MV-4-11 (cell line): ENCODE measurements around the gene NAPB.
"Not testable (repeated sequence)": the region's sequence is repeated elsewhere in the genome, so short reads cannot be mapped to it uniquely, and the experiment has no call there.

Source experiments
- DNase-seq: peaks from one replicate; lab custom pipeline; 2025; lab: John Stamatoyannopoulos, UW

Gene NAPB

GRCh38 chr20:23420943-23421931 lies at the start of gene NAPB:
Gene NAPB (minus strand): TSS chr20:23421488. CDS start chr20:23421402, 86 bp downstream.
- DNase-seq = peak; percentile 91

- not testable (repeated sequence) for DNase-seq
These were observed 45.7 kb upstream of the NAPB start for GRCh38 chr20:23466961-23467360.

- no peak for DNase-seq
These were observed 39.9 kb upstream of the NAPB start for GRCh38 chr20:23461180-23461579.

GRCh38 chr20:23459461-23460150 lies 38.3 kb upstream of the NAPB start:
- peak; percentile 48 for DNase-seq

- DNase-seq = no peak
These were observed 35.6 kb upstream of the NAPB start for GRCh38 chr20:23456873-23457272.

- no peak for DNase-seq
These were observed 35.1 kb upstream of the NAPB start for GRCh38 chr20:23456409-23456808.

GRCh38 chr20:23455639-23456038 lies 34.4 kb upstream of the NAPB start:
- DNase-seq = no peak

- no peak for DNase-seq
These were observed 33.5 kb upstream of the NAPB start for GRCh38 chr20:23454816-23455215.

- DNase-seq = no peak
These were observed 32.6 kb upstream of the NAPB start for GRCh38 chr20:23453549-23454543.

GRCh38 chr20:23452776-23453175 lies 31.5 kb upstream of the NAPB start, which contains the start of gene CST11:
Gene CST11 (minus strand): TSS chr20:23452876. CDS start chr20:23452811, 65 bp downstream.
- no peak for DNase-seq

GRCh38 chr20:23451956-23452487 lies 30.7 kb upstream of the NAPB start:
- no peak for DNase-seq

GRCh38 chr20:23450877-23451276 lies 29.6 kb upstream of the NAPB start:
- no peak for DNase-seq

GRCh38 chr20:23449421-23449820 lies 28.1 kb upstream of the NAPB start:
- DNase-seq = peak; percentile 36

- no peak for DNase-seq
These were observed 26.9 kb upstream of the NAPB start for GRCh38 chr20:23448167-23448566.

- DNase-seq = peak; percentile 54
These were observed 25.2 kb upstream of the NAPB start for GRCh38 chr20:23446505-23446904.

- no peak for DNase-seq
These were observed 24.4 kb upstream of the NAPB start for GRCh38 chr20:23445596-23446217.

- no peak for DNase-seq
These were observed 23.6 kb upstream of the NAPB start for GRCh38 chr20:23444859-23445258.

- DNase-seq = no peak
These were observed 21.1 kb upstream of the NAPB start for GRCh38 chr20:23442436-23442835.

- peak; percentile 65 for DNase-seq
These were observed 20.6 kb upstream of the NAPB start for GRCh38 chr20:23441850-23442313.

- DNase-seq = no peak
These were observed 18.7 kb upstream of the NAPB start for GRCh38 chr20:23440004-23440403.

- no peak for DNase-seq
These were observed 17.4 kb upstream of the NAPB start for GRCh38 chr20:23438661-23439060.
